ENCODE results near the gene GPRC5B.

The GPRC5B gene

GRCh38 chr16:19812986-19813385 lies 71.7 kb downstream of the GPRC5B start:
- no peak for DNase-seq (ENCODE audit: low spot score)

- no peak for DNase-seq (ENCODE audit: low spot score)
Observed at GRCh38 chr16:19810817-19811731, 73.6 kb downstream of the GPRC5B start.

GRCh38 chr16:19809693-19810092 lies 75.0 kb downstream of the GPRC5B start:
- no peak for DNase-seq (ENCODE audit: low spot score)

GRCh38 chr16:19809121-19809635 lies 75.5 kb downstream of the GPRC5B start:
- DNase-seq (ENCODE audit: low spot score), result no peak

GRCh38 chr16:19808061-19808641 lies 76.5 kb downstream of the GPRC5B start:
- DNase-seq (ENCODE audit: low spot score), result no peak

Data from iPS-NIHi11 (cell line).